ENCODE measurements around the gene EEA1. TPM values are rescaled to one million over a fixed set of nuclear protein-coding genes. Genes with fewer than 3 reads are reported as not detected.

The EEA1 gene
- polyA plus RNA-seq, 2 of the 4 experiments (the other 2 are of a cell fraction) = 6.6 to 8.1 TPM

DNA sequence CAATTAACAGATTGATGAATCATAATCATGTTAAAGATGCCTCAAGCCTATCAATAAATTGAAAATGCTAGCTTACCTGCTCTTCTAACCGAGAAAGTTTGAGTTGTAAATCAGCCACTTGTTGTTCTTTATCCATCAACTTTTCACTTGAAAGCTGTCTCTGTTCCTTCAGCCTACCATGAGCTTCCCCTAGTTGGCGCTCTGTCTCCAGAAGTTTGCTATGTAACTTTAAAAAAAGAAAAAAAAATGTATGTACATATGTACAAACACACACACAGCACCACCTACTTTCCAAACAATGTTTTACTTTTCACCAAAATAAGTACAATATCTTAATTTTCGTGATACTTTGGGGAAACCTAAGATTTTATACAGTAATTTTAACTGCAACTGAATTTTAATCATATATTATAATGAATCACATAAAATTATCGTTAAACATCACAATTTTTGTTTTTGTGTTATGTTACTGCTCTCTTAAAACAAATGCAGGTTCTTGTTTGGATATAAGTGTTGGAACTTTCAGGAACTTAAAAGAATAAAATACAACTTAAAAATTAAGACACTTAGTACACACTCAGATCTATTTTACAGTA, 101.2 kb downstream of the EEA1 start:
- TF ChIP-seq, protein P1, sequence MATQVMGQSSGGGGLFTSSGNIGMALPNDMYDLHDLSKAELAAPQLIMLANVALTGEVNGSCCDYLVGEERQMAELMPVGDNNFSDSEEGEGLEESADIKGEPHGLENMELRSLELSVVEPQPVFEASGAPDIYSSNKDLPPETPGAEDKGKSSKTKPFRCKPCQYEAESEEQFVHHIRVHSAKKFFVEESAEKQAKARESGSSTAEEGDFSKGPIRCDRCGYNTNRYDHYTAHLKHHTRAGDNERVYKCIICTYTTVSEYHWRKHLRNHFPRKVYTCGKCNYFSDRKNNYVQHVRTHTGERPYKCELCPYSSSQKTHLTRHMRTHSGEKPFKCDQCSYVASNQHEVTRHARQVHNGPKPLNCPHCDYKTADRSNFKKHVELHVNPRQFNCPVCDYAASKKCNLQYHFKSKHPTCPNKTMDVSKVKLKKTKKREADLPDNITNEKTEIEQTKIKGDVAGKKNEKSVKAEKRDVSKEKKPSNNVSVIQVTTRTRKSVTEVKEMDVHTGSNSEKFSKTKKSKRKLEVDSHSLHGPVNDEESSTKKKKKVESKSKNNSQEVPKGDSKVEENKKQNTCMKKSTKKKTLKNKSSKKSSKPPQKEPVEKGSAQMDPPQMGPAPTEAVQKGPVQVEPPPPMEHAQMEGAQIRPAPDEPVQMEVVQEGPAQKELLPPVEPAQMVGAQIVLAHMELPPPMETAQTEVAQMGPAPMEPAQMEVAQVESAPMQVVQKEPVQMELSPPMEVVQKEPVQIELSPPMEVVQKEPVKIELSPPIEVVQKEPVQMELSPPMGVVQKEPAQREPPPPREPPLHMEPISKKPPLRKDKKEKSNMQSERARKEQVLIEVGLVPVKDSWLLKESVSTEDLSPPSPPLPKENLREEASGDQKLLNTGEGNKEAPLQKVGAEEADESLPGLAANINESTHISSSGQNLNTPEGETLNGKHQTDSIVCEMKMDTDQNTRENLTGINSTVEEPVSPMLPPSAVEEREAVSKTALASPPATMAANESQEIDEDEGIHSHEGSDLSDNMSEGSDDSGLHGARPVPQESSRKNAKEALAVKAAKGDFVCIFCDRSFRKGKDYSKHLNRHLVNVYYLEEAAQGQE (IDR thresholded peaks at IDR 0.05) = no peak
- no peak for TF ChIP-seq NR3C1 (IDR thresholded peaks at IDR 0.05)
- peak; percentile 83 to 90 for TF ChIP-seq RAD21 (conservative IDR thresholded peaks at IDR 0.05 in 1 of 2, IDR thresholded peaks at IDR 0.05 in 1 of 2)
- no peak for TF ChIP-seq ZSCAN20 (CRISPR knock-in tag; IDR thresholded peaks at IDR 0.05)
- TF ChIP-seq MYC (IDR thresholded peaks at IDR 0.05; ENCODE audit: borderline replicate concordance, low read length) = no peak
- no peak for TF ChIP-seq CHD2 (IDR thresholded peaks at IDR 0.05; ENCODE audit: low read length, partially characterized antibody)
- TF ChIP-seq, protein P2, sequence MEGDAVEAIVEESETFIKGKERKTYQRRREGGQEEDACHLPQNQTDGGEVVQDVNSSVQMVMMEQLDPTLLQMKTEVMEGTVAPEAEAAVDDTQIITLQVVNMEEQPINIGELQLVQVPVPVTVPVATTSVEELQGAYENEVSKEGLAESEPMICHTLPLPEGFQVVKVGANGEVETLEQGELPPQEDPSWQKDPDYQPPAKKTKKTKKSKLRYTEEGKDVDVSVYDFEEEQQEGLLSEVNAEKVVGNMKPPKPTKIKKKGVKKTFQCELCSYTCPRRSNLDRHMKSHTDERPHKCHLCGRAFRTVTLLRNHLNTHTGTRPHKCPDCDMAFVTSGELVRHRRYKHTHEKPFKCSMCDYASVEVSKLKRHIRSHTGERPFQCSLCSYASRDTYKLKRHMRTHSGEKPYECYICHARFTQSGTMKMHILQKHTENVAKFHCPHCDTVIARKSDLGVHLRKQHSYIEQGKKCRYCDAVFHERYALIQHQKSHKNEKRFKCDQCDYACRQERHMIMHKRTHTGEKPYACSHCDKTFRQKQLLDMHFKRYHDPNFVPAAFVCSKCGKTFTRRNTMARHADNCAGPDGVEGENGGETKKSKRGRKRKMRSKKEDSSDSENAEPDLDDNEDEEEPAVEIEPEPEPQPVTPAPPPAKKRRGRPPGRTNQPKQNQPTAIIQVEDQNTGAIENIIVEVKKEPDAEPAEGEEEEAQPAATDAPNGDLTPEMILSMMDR (IDR thresholded peaks at IDR 0.05) = peak; percentile 87
- TF ChIP-seq ZNF302 (CRISPR knock-in tag; IDR thresholded peaks at IDR 0.05) = no peak
- TF ChIP-seq BHLHE40 (IDR thresholded peaks at IDR 0.05; ENCODE audit: low read depth, low read length) = no peak
- TF ChIP-seq TP53 (CRISPR knock-in tag; IDR thresholded peaks at IDR 0.05) = no peak
- TF ChIP-seq, protein P3, sequence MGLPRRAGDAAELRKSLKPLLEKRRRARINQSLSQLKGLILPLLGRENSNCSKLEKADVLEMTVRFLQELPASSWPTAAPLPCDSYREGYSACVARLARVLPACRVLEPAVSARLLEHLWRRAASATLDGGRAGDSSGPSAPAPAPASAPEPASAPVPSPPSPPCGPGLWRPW (IDR thresholded peaks at IDR 0.05) = no peak
- TF ChIP-seq SMC3 (IDR thresholded peaks at IDR 0.05) = peak; percentile 74
- TF ChIP-seq ZFP36 (IDR thresholded peaks at IDR 0.05; ENCODE audit: borderline replicate concordance, partially characterized antibody) = no peak
- TF ChIP-seq FOSB (CRISPR knock-in tag; IDR thresholded peaks at IDR 0.05) = no peak
- TF ChIP-seq, protein P4, sequence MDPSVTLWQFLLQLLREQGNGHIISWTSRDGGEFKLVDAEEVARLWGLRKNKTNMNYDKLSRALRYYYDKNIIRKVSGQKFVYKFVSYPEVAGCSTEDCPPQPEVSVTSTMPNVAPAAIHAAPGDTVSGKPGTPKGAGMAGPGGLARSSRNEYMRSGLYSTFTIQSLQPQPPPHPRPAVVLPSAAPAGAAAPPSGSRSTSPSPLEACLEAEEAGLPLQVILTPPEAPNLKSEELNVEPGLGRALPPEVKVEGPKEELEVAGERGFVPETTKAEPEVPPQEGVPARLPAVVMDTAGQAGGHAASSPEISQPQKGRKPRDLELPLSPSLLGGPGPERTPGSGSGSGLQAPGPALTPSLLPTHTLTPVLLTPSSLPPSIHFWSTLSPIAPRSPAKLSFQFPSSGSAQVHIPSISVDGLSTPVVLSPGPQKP (IDR thresholded peaks at IDR 0.05; ENCODE audit: low read depth, low read length) = no peak
- TF ChIP-seq HEYL (CRISPR knock-in tag; IDR thresholded peaks at IDR 0.05) = no peak
- H3K4me1 ChIP-seq = peaks cover 3% of the 10 kb centered on the region; the same call in 2 of the 3 replicates
- peak; percentile 59 for FAIRE-seq
- H3K27ac ChIP-seq = no peak overlapping the region
- ChIA-PET CTCF (interaction anchor here (0.7 to 2.0 kb wide), 12 partner anchors 10 to 1153 kb away, joined by 3 to 18 read pairs (median 3); partner anchors contain the start of gene EEA1), POLR2A (interaction anchor here (1.0 kb wide), 1 partner anchor 100 kb away, joined by 6 read pairs; no protein-coding TSS in a partner anchor)
- ATAC-seq = peak; percentile 62 to 84; a peak in 4 of 6 replicates
- 24% methylated on average over 4 of the region's 4 CpGs for WGBS (ENCODE audit: missing lambda C conversion rate)
- H3K9me3 ChIP-seq = no peaks in the 10 kb centered on the region
- no peak overlapping the region for H3K4me3 ChIP-seq
- no peak overlapping the region for H3K4me2 ChIP-seq
- peak; percentile 36 to 74 for DNase-seq (ENCODE audit: low read depth in 1 of 2, low spot score in 1 of 2)

DNA sequence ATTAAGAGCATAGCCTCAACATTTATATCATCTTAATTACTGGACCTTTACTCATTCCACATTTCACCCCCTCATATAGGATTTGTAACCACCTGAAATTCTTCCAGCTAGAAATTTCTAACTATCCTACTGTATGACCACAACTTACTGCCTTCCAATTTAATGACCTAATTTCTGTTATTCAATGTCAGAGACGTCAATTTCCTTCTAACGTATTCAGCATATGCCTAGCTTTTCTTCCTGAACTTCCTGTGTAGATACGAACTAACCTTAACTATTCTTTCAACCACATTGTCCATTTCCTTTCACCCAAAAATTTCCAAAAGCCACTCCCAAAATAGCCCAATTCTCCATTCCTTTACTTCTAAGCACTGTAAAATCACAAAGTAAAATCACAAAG, 108.0 kb downstream of the EEA1 start:
- no peak overlapping the region for H3K27ac ChIP-seq
- FAIRE-seq = no peak
- no peak for ATAC-seq

More for the DNA sequence above, 108.0 kb downstream of the EEA1 start:
- Histone ChIP-seq H3K9me3 (no peaks in the 10 kb centered on the region), H3K4me2 (no peak overlapping the region), H3K4me1 (no peaks in the 10 kb centered on the region), H3K4me3 (no peak overlapping the region)
- WGBS (ENCODE audit: missing lambda C conversion rate) = 92% methylated on average over 3 of the region's 3 CpGs
- ChIA-PET CTCF (interaction anchor here (1.0 to 3.1 kb wide), 3 partner anchors 15 to 166 kb away, joined by 3 to 9 read pairs (median 4); no protein-coding TSS in a partner anchor), POLR2A (no interaction called here)
- TF ChIP-seq MYC (IDR thresholded peaks at IDR 0.05; ENCODE audit: borderline replicate concordance, low read length) = no peak
- TF ChIP-seq PHF8 (IDR thresholded peaks at IDR 0.05; ENCODE audit: borderline replicate concordance, low read depth) = no peak
- TF ChIP-seq NFE2L2 (conservative IDR thresholded peaks at IDR 0.05; ENCODE audit: low read length) = no peak
- TF ChIP-seq, protein P5, sequence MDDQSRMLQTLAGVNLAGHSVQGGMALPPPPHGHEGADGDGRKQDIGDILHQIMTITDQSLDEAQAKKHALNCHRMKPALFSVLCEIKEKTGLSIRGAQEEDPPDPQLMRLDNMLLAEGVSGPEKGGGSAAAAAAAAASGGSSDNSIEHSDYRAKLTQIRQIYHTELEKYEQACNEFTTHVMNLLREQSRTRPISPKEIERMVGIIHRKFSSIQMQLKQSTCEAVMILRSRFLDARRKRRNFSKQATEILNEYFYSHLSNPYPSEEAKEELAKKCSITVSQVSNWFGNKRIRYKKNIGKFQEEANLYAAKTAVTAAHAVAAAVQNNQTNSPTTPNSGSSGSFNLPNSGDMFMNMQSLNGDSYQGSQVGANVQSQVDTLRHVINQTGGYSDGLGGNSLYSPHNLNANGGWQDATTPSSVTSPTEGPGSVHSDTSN (IDR thresholded peaks at IDR 0.05) = no peak
- TF ChIP-seq, protein P1 (IDR thresholded peaks at IDR 0.05) = no peak
- TF ChIP-seq HOXB13 (CRISPR knock-in tag; IDR thresholded peaks at IDR 0.05; ENCODE audit: low read depth) = no peak
- no peak for TF ChIP-seq GATA3 (IDR thresholded peaks at IDR 0.05; ENCODE audit: borderline replicate concordance)
- DNase-seq (ENCODE audit: low read depth in 1 of 2, low spot score in 1 of 2) = no peak

All from A549 (cell line).